CD4-positive, alpha-beta T cell treated with Interleukin-21 for 1 hour (primary cell): ENCODE results near the gene XNDC1N.
"Not testable (repeated sequence)": the region's sequence is repeated elsewhere in the genome, so short reads cannot be mapped to it uniquely, and the experiment has no call there.

Experiments
- DNase-seq: peaks from one replicate; pipeline ENCODE4 v3.0.0-alpha.2; 2020

The XNDC1N gene

DNA sequence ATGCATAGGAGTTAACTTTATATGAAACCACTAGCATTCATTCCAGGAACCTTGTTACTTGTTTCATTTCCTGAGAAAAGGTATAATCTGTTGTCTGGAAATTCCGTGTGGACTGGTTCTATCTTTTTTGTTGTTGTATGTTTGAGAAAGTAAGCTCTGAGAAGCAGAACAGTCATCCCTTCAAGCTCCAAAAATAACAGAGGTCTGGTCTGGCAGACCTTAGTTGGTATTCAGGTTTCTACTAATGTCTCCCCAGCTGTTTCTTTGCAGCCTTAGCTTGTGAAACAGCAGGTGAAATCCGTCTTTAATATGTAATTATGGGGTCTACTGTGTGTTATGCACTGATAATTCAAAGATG, 2.8 kb upstream of the XNDC1N start:
- no peak for DNase-seq

DNA sequence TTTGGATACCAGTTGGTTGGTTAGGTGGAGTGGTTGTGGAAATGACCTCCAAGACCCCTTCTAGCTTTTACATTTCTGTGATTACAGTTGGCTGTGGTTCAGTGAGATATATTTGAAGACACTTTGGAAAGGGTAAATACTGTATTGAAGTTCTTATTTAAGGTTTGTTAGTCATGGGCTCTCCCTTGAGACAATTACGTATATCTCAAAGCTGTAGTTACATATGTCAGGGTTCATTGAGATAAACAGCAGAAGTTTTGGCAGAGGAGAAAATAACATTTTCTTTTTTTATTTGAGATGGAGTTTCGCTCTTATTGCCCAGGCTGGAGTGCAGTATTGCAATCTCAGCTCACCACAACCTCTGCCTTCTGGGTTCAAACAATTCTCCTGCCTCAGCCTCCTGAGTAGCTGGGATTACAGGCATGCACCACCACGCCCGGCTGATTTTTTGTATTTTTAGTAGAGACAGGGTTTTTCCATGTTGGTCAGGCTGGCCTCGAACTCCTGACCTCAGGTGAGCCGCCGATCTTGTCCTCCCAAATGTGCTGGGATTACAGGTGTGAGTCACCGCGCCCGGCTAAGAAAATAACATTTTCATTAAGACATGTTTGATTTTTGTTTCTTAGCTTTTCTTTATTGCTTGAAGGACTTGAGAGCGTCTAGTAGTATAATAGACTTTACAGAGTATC, 2.3 kb upstream of the XNDC1N start:
- DNase-seq: no peak

- DNase-seq: no peak
These were observed 1.1 kb upstream of the XNDC1N start for GRCh38 chr11:71929491-71929890.

DNA sequence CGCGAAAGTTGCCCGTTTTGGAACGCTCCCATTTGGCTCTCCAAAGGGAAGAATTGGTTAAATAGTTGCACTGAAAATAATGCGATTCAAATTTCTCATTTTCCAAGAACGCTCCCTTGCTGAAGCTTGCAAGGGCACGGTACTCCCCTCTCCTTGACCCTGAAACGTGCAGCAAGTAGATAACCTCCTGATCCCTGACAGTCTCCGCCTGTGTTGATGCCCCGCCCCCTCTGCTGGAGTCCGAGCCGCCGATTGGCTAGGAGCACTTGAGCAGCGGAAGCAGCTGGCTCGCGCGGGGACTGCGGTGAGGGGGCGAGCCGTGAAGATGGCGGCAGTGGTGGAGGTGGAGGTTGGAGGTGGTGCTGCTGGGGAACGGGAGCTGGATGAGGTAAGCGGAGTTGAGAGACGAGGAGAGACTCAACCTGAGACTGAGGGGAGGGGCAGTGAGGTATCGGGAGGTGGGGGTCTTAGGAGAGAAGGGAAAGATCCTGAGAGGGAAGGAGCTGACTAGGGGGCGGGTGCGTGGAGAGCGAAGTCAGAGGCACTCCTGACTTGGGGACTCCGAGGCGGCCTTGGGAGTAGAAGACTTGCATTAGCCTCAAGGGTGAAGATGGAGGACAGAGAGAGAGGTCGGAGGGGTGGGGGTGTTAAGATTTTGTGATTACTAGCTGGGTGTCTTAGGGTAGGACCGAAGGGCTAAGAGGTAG, 496 bp upstream of the XNDC1N start, which contains the start of gene RNF121:
TSS of gene RNF121 (plus strand) at position 310 of the 707 bp plus-strand sequence. CDS start at position 326, 16 bp downstream.
- DNase-seq: peak; percentile 97

- DNase-seq: no peak
These were observed 10.7 kb downstream of the XNDC1N start for GRCh38 chr11:71917646-71918140.

DNA sequence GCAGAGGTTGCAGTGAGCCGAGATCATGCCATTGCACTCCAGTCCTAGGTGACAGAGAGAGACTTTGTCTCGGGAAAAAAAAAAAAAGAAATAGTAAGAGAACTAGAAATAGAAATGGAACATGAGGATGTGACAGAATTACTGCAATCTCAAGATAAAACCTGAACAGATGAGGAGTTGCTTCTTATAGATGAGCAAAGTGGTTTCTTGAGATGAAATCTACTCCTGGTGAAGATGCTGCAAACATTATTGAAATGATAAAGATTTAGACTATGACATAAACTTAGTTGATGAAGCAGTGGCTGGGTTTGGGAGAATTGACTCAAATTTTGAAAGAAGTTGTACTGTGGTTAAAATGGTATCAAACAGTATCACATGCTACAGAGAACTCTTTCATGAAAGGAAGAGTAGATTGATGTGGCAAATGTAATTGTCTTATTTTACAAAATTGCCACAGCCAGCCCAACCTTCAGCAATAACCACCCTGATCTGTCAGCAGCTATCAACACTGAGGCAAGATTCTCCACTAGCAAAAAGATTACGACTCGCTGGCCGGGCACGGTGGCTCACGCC, 13.7 kb downstream of the XNDC1N start:
- no peak for DNase-seq

DNA sequence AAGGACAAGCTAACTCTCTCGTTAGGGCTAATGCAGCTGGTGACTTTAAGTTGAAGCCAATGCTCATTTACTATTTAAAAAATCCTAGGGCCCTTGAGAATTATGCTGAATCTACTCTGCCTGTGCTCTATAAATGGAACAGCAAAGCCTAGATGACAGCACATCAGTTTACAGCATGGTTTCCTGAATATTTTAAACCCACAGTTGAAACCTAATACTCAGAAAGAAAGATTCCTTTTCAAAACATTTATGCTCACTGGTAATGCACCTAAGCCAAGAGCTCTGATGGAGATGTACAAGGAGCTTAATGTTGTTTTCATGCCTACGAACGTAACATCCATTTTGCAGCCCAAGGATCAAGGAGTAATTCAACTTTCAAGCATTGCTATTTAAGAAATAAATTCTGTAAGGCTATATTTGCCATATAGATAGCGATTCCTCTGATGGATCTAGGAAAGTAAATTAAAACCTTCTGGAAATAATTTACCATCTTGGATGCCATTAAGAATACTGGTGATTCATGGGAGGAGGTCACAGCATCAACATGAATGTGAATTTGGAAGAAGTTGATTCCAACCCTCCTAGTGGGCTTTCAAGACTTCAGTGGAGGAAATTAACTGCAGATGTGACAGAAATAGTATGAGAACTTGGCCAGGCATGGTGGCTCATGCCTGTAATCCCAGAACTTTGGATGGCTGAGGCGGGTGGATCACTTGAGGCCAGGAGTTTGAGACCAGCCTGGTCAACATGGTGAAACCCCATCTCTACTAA, 14.5 kb downstream of the XNDC1N start:
- no peak for DNase-seq

GRCh38 chr11:71911986-71912340, 16.4 kb downstream of the XNDC1N start:
- not testable (repeated sequence) for DNase-seq

DNA sequence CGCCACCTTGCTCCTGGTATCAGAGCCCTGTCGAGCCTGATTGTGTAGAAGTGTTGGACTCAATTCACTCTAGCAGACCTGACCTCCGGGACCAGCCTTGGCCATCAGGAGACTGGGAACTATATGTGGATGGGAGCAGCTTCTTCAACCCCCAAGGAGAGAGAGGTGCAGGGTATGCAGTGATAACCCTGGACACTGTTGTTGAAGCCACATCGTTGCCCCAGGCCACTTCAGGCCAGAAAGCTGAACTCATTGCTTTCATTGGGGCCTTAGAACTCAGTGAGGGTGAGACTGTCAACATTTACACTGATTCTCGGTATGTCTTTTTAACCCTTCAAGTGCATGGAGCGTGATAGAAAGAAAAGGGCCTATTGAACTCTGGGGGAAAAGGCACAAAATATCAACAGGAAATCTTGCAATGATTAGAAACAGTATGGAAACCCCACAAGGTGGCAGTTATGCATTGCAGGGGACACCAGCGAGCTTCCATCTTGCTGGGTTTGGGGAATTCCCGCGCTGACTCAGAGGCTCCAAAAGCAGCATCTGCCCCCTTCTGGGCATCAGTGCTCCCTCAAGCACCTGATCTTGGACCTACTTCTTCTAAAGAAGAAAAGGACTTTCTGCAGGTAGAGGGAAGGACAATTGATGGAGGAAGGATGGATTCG, 16.9 kb downstream of the XNDC1N start:
- not testable (repeated sequence) for DNase-seq

GRCh38 chr11:71910775-71911174, 17.6 kb downstream of the XNDC1N start:
- DNase-seq: not testable (repeated sequence)

DNA sequence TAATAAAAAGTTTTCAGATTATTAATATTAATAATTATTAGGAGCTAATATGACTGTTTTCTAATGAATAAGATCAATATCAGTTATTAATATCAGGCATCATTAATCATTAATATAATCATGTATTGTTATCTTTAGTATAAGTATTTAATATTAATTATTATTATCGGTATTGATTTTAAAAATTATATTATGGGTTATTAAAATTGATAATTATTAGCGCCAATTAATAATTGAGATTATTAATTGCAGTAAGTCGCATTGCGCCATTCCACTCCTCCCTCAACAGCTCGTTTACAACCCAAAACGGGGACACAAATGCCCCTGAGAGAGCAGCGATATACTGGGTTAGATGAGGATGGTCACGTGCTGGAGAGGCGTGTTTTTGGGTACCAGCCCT, 20.2 kb downstream of the XNDC1N start:
- DNase-seq: no peak

DNA sequence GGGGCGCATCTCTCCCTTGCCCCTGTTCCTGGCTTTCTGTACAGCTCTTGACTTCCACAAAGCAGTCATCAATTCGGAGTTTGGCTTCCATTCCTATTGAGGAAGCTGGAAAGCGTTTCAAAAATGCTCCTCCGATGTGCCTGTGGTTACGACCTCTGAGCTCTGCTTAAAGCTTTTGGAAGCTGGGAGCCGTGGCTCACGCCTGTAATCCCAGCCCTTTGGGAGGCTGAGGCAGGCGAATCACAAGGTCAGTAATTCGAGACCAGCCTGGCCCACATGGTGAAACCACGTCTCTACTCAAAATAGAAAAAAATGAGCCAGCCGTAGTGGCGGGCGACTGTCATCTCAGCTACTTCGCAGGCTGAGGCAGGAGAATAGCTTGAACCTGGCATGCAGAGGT, 27.3 kb downstream of the XNDC1N start:
- not testable (repeated sequence) for DNase-seq

DNA sequence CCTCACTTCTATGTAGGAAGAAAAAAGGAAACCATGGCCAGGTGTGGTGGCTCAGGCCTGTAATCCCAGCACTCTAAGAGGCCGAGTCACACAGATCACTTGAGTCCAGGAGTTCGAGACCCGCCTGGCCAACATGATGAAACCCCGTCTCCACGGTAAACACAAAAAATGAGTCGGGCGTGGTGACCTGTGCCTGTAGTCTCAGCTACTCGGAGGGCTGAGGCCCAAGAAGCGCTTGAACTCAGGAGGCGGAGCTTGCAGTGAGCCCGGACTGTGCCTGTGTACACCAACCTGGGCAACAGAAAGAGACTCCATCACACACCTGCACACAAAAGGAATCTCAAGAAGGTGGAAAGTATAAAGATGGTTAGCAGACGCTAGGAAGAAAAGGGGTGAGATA, 32.4 kb downstream of the XNDC1N start:
- DNase-seq: no peak

- DNase-seq: not testable (repeated sequence)
These were observed 39.1 kb downstream of the XNDC1N start for GRCh38 chr11:71889181-71889872.

- not testable (repeated sequence) for DNase-seq
These were observed 39.9 kb downstream of the XNDC1N start for GRCh38 chr11:71888335-71889010.

DNA sequence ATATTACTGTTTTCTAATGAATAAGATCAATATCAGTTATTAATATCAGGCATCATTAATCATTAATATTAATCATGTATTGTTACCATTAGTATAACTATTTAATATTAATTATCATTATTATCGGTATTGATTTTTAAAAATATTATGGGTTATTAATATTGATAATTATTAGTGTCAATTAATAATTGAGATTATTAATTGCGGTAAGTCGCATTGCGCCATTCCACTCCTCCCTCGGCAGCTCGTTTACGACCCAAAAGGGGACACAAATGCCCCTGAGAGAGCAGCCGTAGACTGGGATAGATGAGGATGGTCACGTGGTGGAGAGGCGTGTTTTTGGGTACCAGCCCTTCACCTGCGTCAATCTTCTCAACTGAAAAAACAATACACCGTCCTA, 42.6 kb downstream of the XNDC1N start:
- not testable (repeated sequence) for DNase-seq
